ENCODE measurements around the gene MOSMO. TPM values are rescaled to one million over a fixed set of nuclear protein-coding genes. Genes with fewer than 3 reads are reported as not detected.
"Not testable (repeated sequence)": the region's sequence is repeated elsewhere in the genome, so short reads cannot be mapped to it uniquely, and the experiment has no call there.

Gene MOSMO
- total RNA-seq, 1 experiment from 2014 or later = 27.6 TPM

GRCh38 chr16:22002047-22002446, 5.9 kb upstream of the MOSMO start:
- POLR2A ChIA-PET = interaction anchor here (0.8 to 1.7 kb wide), 4 partner anchors 12 to 186 kb away, joined by 3 to 5 read pairs (median 4); no protein-coding TSS in a partner anchor
- not testable (repeated sequence) for DNase-seq (ENCODE audit: low read depth, low spot score); H2AFZ ChIP-seq (ENCODE audit: low read depth, low read length, poor library complexity, severe bottlenecking); H3K9me3 ChIP-seq (ENCODE audit: control insufficient read depth in 1 of 2, insufficient read depth in 1 of 2, low read depth in 1 of 2, low read length in 2 of 2); BruUV-seq (replicated peaks); H3K27ac ChIP-seq (ENCODE audit: low read depth, low read length); H3K4me3 ChIP-seq (replicated peaks in 1 of 2; ENCODE audit: low read depth in 1 of 2, low read length in 2 of 2); H3K36me3 ChIP-seq (ENCODE audit: control insufficient read depth in 1 of 2, insufficient read depth in 2 of 2, low read length in 2 of 2); H3K9me2 ChIP-seq (ENCODE audit: insufficient read depth); ATAC-seq; H3K9ac ChIP-seq (ENCODE audit: low read length); H3K79me2 ChIP-seq (ENCODE audit: insufficient read depth, low read length); H3K27me3 ChIP-seq (ENCODE audit: insufficient read depth, low read length); H4K20me1 ChIP-seq (ENCODE audit: insufficient read depth)
- CTCF ChIA-PET = interaction anchor here (0.8 to 5.9 kb wide), 11 partner anchors 9 to 187 kb away, joined by 3 to 140 read pairs (median 4); no protein-coding TSS in a partner anchor
- RAD21 ChIA-PET (ENCODE audit: low non-redundant PET in 1 of 2, low total read pairs in 2 of 2, uncharacterized antibody in 2 of 2, unreplicated experiment in 2 of 2) = interaction anchor here (1.2 to 2.1 kb wide), 5 partner anchors 76 to 187 kb away, joined by 3 to 18 read pairs (median 7); no protein-coding TSS in a partner anchor
- intact Hi-C loops (cut with micrococcal nuclease) = loop anchor here (1.0 to 10.0 kb wide), 2 partner anchors 186 to 293 kb away; partner anchors contain the start of gene POLR3E
- Histone ChIP-seq H3K4me2 (ENCODE audit: low read length) (0 out of 2 replicates have a peak overlapping the region, but pooled peaks have one; percentile 64), H3K4me1 (ENCODE audit: control insufficient read depth in 1 of 2, insufficient read depth in 2 of 2, low read length in 2 of 2) (peaks cover 21 to 34% of the 10 kb centered on the region in 2 experiments)

GRCh38 chr16:22003195-22003594, 4.7 kb upstream of the MOSMO start:
- no peaks in the 10 kb centered on the region for H3K27me3 ChIP-seq (ENCODE audit: insufficient read depth, low read length)
- H3K27ac ChIP-seq (ENCODE audit: low read depth, low read length) = no peak overlapping the region
- CTCF ChIA-PET = interaction anchor here (1.6 to 5.9 kb wide), 3 partner anchors 74 to 96 kb away, joined by 11 to 140 read pairs (median 29); no protein-coding TSS in a partner anchor
- H3K9me3 ChIP-seq (ENCODE audit: control insufficient read depth in 1 of 2, insufficient read depth in 1 of 2, low read depth in 1 of 2, low read length in 2 of 2) = no peaks in the 10 kb centered on the region
- H4K20me1 ChIP-seq (ENCODE audit: insufficient read depth) = no peaks in the 10 kb centered on the region
- H3K9me2 ChIP-seq (ENCODE audit: insufficient read depth) = no peaks in the 10 kb centered on the region
- intact Hi-C loops (cut with micrococcal nuclease) = loop anchor here (10.0 kb wide), 1 partner anchor 292 kb away; the partner anchor contains the start of gene POLR3E
- DNase-seq (ENCODE audit: low read depth, low spot score) = no peak
- RAD21 ChIA-PET (ENCODE audit: low non-redundant PET in 1 of 2, low total read pairs in 2 of 2, uncharacterized antibody in 2 of 2, unreplicated experiment in 2 of 2) = interaction anchor here in 1 of 2 experiments (2.1 kb wide), 1 partner anchor 74 kb away, joined by 18 read pairs; no protein-coding TSS in a partner anchor
- peaks cover 10% of the 10 kb centered on the region for H3K79me2 ChIP-seq (ENCODE audit: insufficient read depth, low read length)
- no peak overlapping the region for H3K4me2 ChIP-seq (ENCODE audit: low read length)
- H3K4me1 ChIP-seq (ENCODE audit: control insufficient read depth in 1 of 2, insufficient read depth in 2 of 2, low read length in 2 of 2) = peaks cover 22 to 37% of the 10 kb centered on the region in 2 experiments
- ATAC-seq = no peak
- no TSS peak for BruUV-seq (replicated peaks)
- no peaks in the 10 kb centered on the region for H3K36me3 ChIP-seq (ENCODE audit: control insufficient read depth in 1 of 2, insufficient read depth in 2 of 2, low read length in 2 of 2)
- no peak overlapping the region for H3K4me3 ChIP-seq (replicated peaks in 1 of 2; ENCODE audit: low read depth in 1 of 2, low read length in 2 of 2)
- POLR2A ChIA-PET = interaction anchor here (0.7 to 1.7 kb wide), 2 partner anchors 14 to 185 kb away, joined by 3 to 4 read pairs; no protein-coding TSS in a partner anchor
- H3K9ac ChIP-seq (ENCODE audit: low read length) = no peak overlapping the region
- H2AFZ ChIP-seq (ENCODE audit: low read depth, low read length, poor library complexity, severe bottlenecking) = no peak overlapping the region
- TF ChIP-seq CBX3 (IDR thresholded peaks at IDR 0.05; ENCODE audit: low read depth) (no peak), EZH2 (IDR thresholded peaks at IDR 0.05) (no peak), POLR2AphosphoS5 (IDR thresholded peaks at IDR 0.05; ENCODE audit: low read depth, low read length) (no peak), REST (IDR thresholded peaks at IDR 0.05; ENCODE audit: low read depth) (no peak), ATF3 (IDR thresholded peaks at IDR 0.05) (no peak), ELF1 (IDR thresholded peaks at IDR 0.05; ENCODE audit: borderline replicate concordance, low read depth) (no peak), FOSL1 (IDR thresholded peaks at IDR 0.05; ENCODE audit: low read depth) (no peak), MAX (IDR thresholded peaks at IDR 0.05) (no peak), RAD21 (IDR thresholded peaks at IDR 0.05; ENCODE audit: low read depth) (no peak), ZNF274 (IDR thresholded peaks at IDR 0.05; ENCODE audit: low read depth, low read length) (no peak), JUND (IDR thresholded peaks at IDR 0.05) (no peak), SRF (IDR thresholded peaks at IDR 0.05; ENCODE audit: low read depth) (no peak), ZFX (IDR thresholded peaks at IDR 0.05) (no peak), SP1 (IDR thresholded peaks at IDR 0.05; ENCODE audit: low read depth) (no peak), EZH2phosphoT487 (IDR thresholded peaks at IDR 0.05; ENCODE audit: borderline replicate concordance) (no peak)
